IMR-90 (cell line): ENCODE data around the gene SRXN1. TPM values are rescaled to one million over a fixed set of nuclear protein-coding genes. Genes with fewer than 3 reads are reported as not detected.

Experiments
- ATAC-seq: fragments of 200-7000 bp; cut with Tn5 transposase; 2 replicates; pipeline ENCODE4 v1.9.1; 2020; ENCODE audit warnings: low read depth, mild to moderate bottlenecking, moderate library complexity
- BruUV-seq: library from RNA; stranded (reverse); fragments of 400-500 nt; replicated peaks from 2 replicates; lab custom pipeline; 2021; lab: Mats Ljungman, UMichigan
- CTCF ChIA-PET: fragments of 300-600 bp; formaldehyde crosslinking; extraction: SDS; loops from one replicate; lab custom pipeline; 2021; ENCODE audit warnings: antibody characterized with exemption; lab: Yijun Ruan, JAX
- POLR2A ChIA-PET: fragments of 300-600 bp; sonication (Branson Sonifier 250); formaldehyde crosslinking; loops from one replicate; lab custom pipeline; 2022; ENCODE audit warnings: antibody characterized with exemption; ENCODE audit not compliant: unreplicated experiment; lab: Charles Lee
- DNase-seq: peaks from one replicate; pipeline ENCODE4 v3.0.0; 2013
- H2AFZ ChIP-seq: replicated peaks from 2 replicates; pipeline ENCODE3; 2013; ENCODE audit warnings: low read length, mild to moderate bottlenecking; ENCODE audit not compliant: poor library complexity
- H2AK5ac ChIP-seq: 2 replicates; pipeline ENCODE4 v1.6.1; 2013; ENCODE audit warnings: low read depth, low read length, inconsistent platforms
- H2AK9ac ChIP-seq: replicated peaks from 2 replicates; pipeline ENCODE3; 2013; ENCODE audit warnings: mild to moderate bottlenecking, low read depth, low read length, moderate library complexity; ENCODE audit not compliant: poor library complexity
- H2BK120ac ChIP-seq: 2 replicates; pipeline ENCODE4 v1.6.1; 2013; ENCODE audit warnings: low read depth, low read length, inconsistent platforms
- H2BK15ac ChIP-seq: 3 replicates; pipeline ENCODE4 v1.6.1; 2013; ENCODE audit warnings: low read depth, low read length, inconsistent platforms
- H2BK20ac ChIP-seq: 2 replicates; pipeline ENCODE4 v1.6.1; 2013; ENCODE audit warnings: low read depth, mild to moderate bottlenecking, inconsistent platforms, low read length, moderate library complexity
- H2BK5ac ChIP-seq: 2 replicates; pipeline ENCODE4 v1.6.1; 2013; ENCODE audit warnings: mild to moderate bottlenecking, low read depth, low read length, inconsistent platforms; ENCODE audit not compliant: poor library complexity, severe bottlenecking
- H3K14ac ChIP-seq: replicated peaks from 2 replicates; pipeline ENCODE4 v1.6.1; 2013; ENCODE audit warnings: low read depth, low read length, inconsistent platforms
- H3K18ac ChIP-seq: 2 replicates; pipeline ENCODE4 v1.6.1; 2013; ENCODE audit warnings: low read depth, low read length, control low read depth
- H3K23ac ChIP-seq: 2 replicates; pipeline ENCODE4 v1.6.1; 2013; ENCODE audit warnings: low read depth, low read length, inconsistent platforms
- H3K27ac ChIP-seq: 2 replicates; pipeline ENCODE4 v1.5.1; 2013; ENCODE audit warnings: mild to moderate bottlenecking, control low read depth, low read length; ENCODE audit not compliant: insufficient read depth
- H3K27me3 ChIP-seq: 2 replicates; pipeline ENCODE4 v1.6.1; 2013; ENCODE audit warnings: low read length; ENCODE audit not compliant: control insufficient read depth, insufficient read depth
- H3K36me3 ChIP-seq: 2 replicates; pipeline ENCODE4 v1.6.1; 2013; ENCODE audit warnings: low read length, mixed read lengths; ENCODE audit not compliant: control insufficient read depth, insufficient read depth
- H3K4ac ChIP-seq: 2 replicates; pipeline ENCODE4 v1.6.1; 2013; ENCODE audit warnings: low read depth, low read length, inconsistent platforms
- H3K4me1 ChIP-seq: 2 replicates; pipeline ENCODE4 v1.6.1; 2013; ENCODE audit warnings: low read length, mixed read lengths; ENCODE audit not compliant: control insufficient read depth, insufficient read depth
- H3K4me2 ChIP-seq: 2 replicates; pipeline ENCODE4 v1.6.1; 2013; ENCODE audit warnings: low read depth, mild to moderate bottlenecking, control low read depth, low read length, moderate library complexity
- H3K4me3 ChIP-seq: 2 replicates; pipeline ENCODE4 v1.5.1; 2013; ENCODE audit warnings: low read depth, mild to moderate bottlenecking, control low read depth, low read length, moderate library complexity; ENCODE audit not compliant: insufficient read depth
- H3K56ac ChIP-seq: 2 replicates; pipeline ENCODE4 v1.6.1; 2013; ENCODE audit warnings: low read length, inconsistent platforms; ENCODE audit not compliant: insufficient read depth; ENCODE audit errors: extremely low read depth
- H3K79me1 ChIP-seq, 2 experiments: 2 replicates each; pipeline ENCODE4 v1.6.1; 2013; ENCODE audit warnings: low read length in 2 of 2, inconsistent platforms in 1 of 2, low read depth in 1 of 2
- H3K9ac ChIP-seq: 2 replicates; pipeline ENCODE4 v1.6.1; 2013; ENCODE audit warnings: low read depth, low read length, control low read depth
- H3K9me1 ChIP-seq: 2 replicates; pipeline ENCODE4 v1.6.1; 2013; ENCODE audit warnings: low read length, inconsistent platforms; ENCODE audit not compliant: insufficient read depth
- H3K9me3 ChIP-seq: 2 replicates; pipeline ENCODE4 v1.6.1; 2013; ENCODE audit warnings: low read length; ENCODE audit not compliant: control insufficient read depth, insufficient read depth
- H4K20me1 ChIP-seq: 2 replicates; pipeline ENCODE4 v1.6.1; 2013; ENCODE audit warnings: low read length, inconsistent platforms; ENCODE audit not compliant: insufficient read depth
- H4K5ac ChIP-seq: 2 replicates; pipeline ENCODE4 v1.6.1; 2013; ENCODE audit warnings: mild to moderate bottlenecking, low read depth, low read length, control low read depth
- H4K8ac ChIP-seq, 2 experiments: 2 replicates each; pipeline ENCODE4 v1.6.1; 2013; ENCODE audit warnings: low read depth in 2 of 2, low read length in 2 of 2, control low read depth in 1 of 2, inconsistent platforms in 1 of 2
- H4K91ac ChIP-seq: 2 replicates; pipeline ENCODE4 v1.6.1; 2013; ENCODE audit warnings: low read depth, low read length, inconsistent platforms; ENCODE audit not compliant: insufficient read depth
- MAZ ChIP-seq: IDR thresholded peaks from 2 replicates; pipeline ENCODE4 v1.6.1; 2012; ENCODE audit warnings: low read depth, mild to moderate bottlenecking, low read length, improper control_type of control experiment, moderate library complexity, borderline replicate concordance
- POLR2A ChIP-seq: IDR thresholded peaks from 2 replicates; pipeline ENCODE4 v1.6.1; 2012; ENCODE audit warnings: mild to moderate bottlenecking, low read depth, low read length
- RCOR1 ChIP-seq: IDR thresholded peaks from 2 replicates; pipeline ENCODE4 v1.6.1; 2012; ENCODE audit warnings: mild to moderate bottlenecking, low read length, improper control_type of control experiment; ENCODE audit not compliant: insufficient replicate concordance
- WGBS, 2 experiments: methylation state at CpG; one replicate each; pipeline versions ENCODE4 v1.1.5 to v1.1.7; 2013; ENCODE audit warnings: missing lambda C conversion rate in 2 of 2; ENCODE audit not compliant: insufficient read length in 1 of 2; ENCODE audit errors: extremely low coverage in 2 of 2; 5-methylcytosine and 5-hydroxymethylcytosine counted together
- dilution Hi-C: fragments of 300-500 bp; cut with HindIII; formaldehyde crosslinking; loops from one replicate; pipeline ENCODE4 v1.14.3; 2018; ENCODE audit warnings: low sequenced_read_pairs; ENCODE audit not compliant: unreplicated experiment
- in situ Hi-C: fragments of 300-500 bp; cut with MboI; formaldehyde crosslinking; loops from 3 replicates; pipeline ENCODE4 v1.14.3; 2019; ENCODE audit warnings: low sequenced_read_pairs, inconsistent platforms, mixed read lengths
- intact Hi-C: fragments of 100-400 bp; cut with micrococcal nuclease; formaldehyde crosslinking; loops from 2 replicates; pipeline ENCODE4 v1.10.0; 2022
- polyA plus RNA-seq, 3 experiments: library from polyadenylated mRNA; depleted of rRNA; stranded (reverse); fragments of >200 nt; gene quantifications; 2 replicates each; pipeline ENCODE4 v1.2.3, GENCODE V29; 2012; ENCODE audit warnings: low replicate concordance in 1 of 3
- total RNA-seq: library from RNA; depleted of rRNA; stranded (reverse); fragments of >200 nt; gene quantifications from 2 replicates; pipeline ENCODE4 v1.2.3, GENCODE V29; 2012

Gene SRXN1
- total and polyA plus RNA-seq, 2 of the 4 experiments (the other 2 are of a cell fraction): 51.2 to 71.2 TPM

DNA sequence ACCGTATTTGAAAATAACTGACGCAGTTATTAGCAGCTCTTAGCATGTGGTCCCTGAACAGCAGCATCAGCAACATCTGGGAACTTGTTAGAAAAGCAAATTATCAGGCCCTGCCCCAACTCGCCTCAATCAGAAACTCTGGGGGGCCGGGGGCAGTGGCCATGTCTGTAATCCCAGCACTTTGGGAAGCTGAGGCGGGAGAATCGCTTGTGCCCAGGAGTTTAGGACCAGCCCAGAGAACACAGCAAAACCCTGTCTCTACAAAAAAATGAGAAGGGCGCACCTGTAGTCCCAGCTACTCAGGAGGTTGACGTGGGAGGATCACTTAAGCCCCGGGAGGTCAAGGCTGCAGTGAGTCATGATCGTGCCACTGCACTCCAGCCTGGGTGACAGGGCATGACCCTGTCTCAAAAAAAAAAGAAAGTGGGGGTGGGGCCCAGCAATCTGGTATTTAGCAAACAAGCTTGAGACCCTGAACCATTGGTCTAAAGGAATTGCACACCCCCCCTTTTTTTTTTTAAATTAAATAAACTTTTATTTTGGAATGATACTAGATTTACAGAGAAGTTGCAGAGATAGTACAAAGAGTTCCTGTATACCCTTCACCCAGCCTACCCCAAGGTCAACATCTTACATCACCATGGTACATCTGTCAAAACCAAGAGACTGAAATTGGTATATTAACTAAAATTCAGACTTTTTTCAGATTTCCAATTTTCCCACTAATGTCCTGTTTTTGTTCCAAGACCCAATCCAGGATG is 6.7 kb downstream of the SRXN1 start:
- Histone ChIP-seq H4K5ac (no peak overlapping the region), H2BK20ac (no peak overlapping the region), H3K27ac (no peak overlapping the region), H3K23ac (no peak overlapping the region), H3K9me3 (no peaks in the 10 kb centered on the region), H2BK15ac (no peak overlapping the region), H3K14ac (no peak overlapping the region), H3K4me2 (no peak overlapping the region), H4K91ac (no peak overlapping the region), H3K36me3 (peaks cover 36% of the 10 kb centered on the region), H4K8ac (no peak overlapping the region), H3K4me3 (no peak overlapping the region), H3K79me1 (peaks cover 30 to 42% of the 10 kb centered on the region in 2 experiments), H3K4me1 (no peaks in the 10 kb centered on the region), H3K56ac (no peak overlapping the region), H2BK120ac (no peak overlapping the region), H3K27me3 (no peaks in the 10 kb centered on the region), H3K4ac (no peak overlapping the region), H2BK5ac (no peak overlapping the region), H3K9ac (no peak overlapping the region), H2AK5ac (no peak overlapping the region), H2AFZ (peak overlapping the region; percentile 49), H4K20me1 (peaks cover 42% of the 10 kb centered on the region), H2AK9ac (no peak overlapping the region), H3K9me1 (no peaks in the 10 kb centered on the region), H3K18ac (no peak overlapping the region)
- DNase-seq: no peak
- no TSS peak for BruUV-seq
- CTCF ChIA-PET: interaction anchor here (0.5 to 2.0 kb wide), 12 partner anchors 21 to 445 kb away, joined by 3 to 7 read pairs (median 4); partner anchors contain the start of genes CSNK2A1 and SCRT2
- intact Hi-C loops: loop anchor here (5.0 kb wide), 1 partner anchor 91 kb away; no protein-coding TSS in a partner anchor
- POLR2A ChIA-PET: no interaction called here
- dilution Hi-C loops: no loop called here
- peak; percentile 35; the same call in 1 of the 2 replicates for TF ChIP-seq POLR2A
- TF ChIP-seq RCOR1: no peak
- TF ChIP-seq MAZ: no peak
- in situ Hi-C loops: loop anchor here (5.0 kb wide), 1 partner anchor 84 kb away; no protein-coding TSS in a partner anchor
- no CpG with 5 or more reads among the region's 10 CpGs for WGBS, 2 experiments
- ATAC-seq: no peak
